ENCODE data around the gene ZACN.

- TF ChIP-seq CTCF (conservative IDR thresholded peaks at IDR 0.05; ENCODE audit: low read length) (no peak), EZH2phosphoT487 (IDR thresholded peaks at IDR 0.05; ENCODE audit: borderline replicate concordance) (no peak)
These were observed 38.6 kb upstream of the ZACN start for GRCh38 chr17:76040376-76040775.

Measured in Loucy (cell line).